ACC112 (cell line): ENCODE results near the gene EML6.

ENCODE experiments used
- H2AFZ ChIP-seq: fragments of 200-600 bp; sonication (generic); one replicate; pipeline ENCODE4 v1.6.0; 2017; ENCODE audit warnings: antibody characterized with exemption, low read length; ENCODE audit not compliant: unreplicated experiment
- H3K27ac ChIP-seq: fragments of 200-600 bp; sonication (generic); 2 replicates; pipeline ENCODE4 v1.5.1; 2014; ENCODE audit warnings: low read depth, mild to moderate bottlenecking, antibody characterized with exemption, low read length, moderate library complexity
- H3K27me3 ChIP-seq: fragments of 200-600 bp; sonication (generic); 2 replicates; pipeline ENCODE4 v1.6.1; 2014; ENCODE audit warnings: mild to moderate bottlenecking, antibody characterized with exemption, low read length, moderate library complexity, mixed read lengths; ENCODE audit not compliant: insufficient read depth
- H3K36me3 ChIP-seq: fragments of 200-600 bp; sonication (generic); 2 replicates; pipeline ENCODE4 v1.6.1; 2016; ENCODE audit warnings: mild to moderate bottlenecking, antibody characterized with exemption, low read length, moderate library complexity, mixed read lengths; ENCODE audit not compliant: insufficient read depth
- H3K4me1 ChIP-seq: fragments of 200-600 bp; sonication (generic); one replicate; pipeline ENCODE4 v1.6.1; 2016; ENCODE audit warnings: low read length, mixed read lengths; ENCODE audit not compliant: insufficient read depth, unreplicated experiment, control insufficient read depth
- H3K4me3 ChIP-seq: fragments of 200-600 bp; sonication (generic); 2 replicates; pipeline ENCODE4 v1.5.1; 2014; ENCODE audit warnings: mild to moderate bottlenecking, low read depth, low read length
- H3K79me2 ChIP-seq: fragments of 200-600 bp; sonication (generic); one replicate; pipeline ENCODE4 v1.6.0; 2016; ENCODE audit warnings: low read length; ENCODE audit not compliant: control insufficient read depth, unreplicated experiment, insufficient read depth

The EML6 gene

GRCh38 chr2:54964816-54965215 lies 241.4 kb downstream of the EML6 start:
- Histone ChIP-seq H3K27ac (no peak overlapping the region), H3K36me3 (peaks cover 7% of the 10 kb centered on the region; the same call in 1 of the 2 replicates), H3K4me1 (no peaks in the 10 kb centered on the region), H3K27me3 (no peaks in the 10 kb centered on the region), H2AFZ (no peak overlapping the region), H3K4me3 (no peak overlapping the region), H3K79me2 (no peaks in the 10 kb centered on the region)

- Histone ChIP-seq H3K4me3 (no peak overlapping the region), H3K4me1 (no peaks in the 10 kb centered on the region), H2AFZ (no peak overlapping the region), H3K27me3 (no peaks in the 10 kb centered on the region), H3K36me3 (peaks cover 13% of the 10 kb centered on the region; the same call in 1 of the 2 replicates), H3K27ac (no peak overlapping the region), H3K79me2 (no peaks in the 10 kb centered on the region)
Measured at GRCh38 chr2:54965425-54965824, 242.0 kb downstream of the EML6 start.

DNA sequence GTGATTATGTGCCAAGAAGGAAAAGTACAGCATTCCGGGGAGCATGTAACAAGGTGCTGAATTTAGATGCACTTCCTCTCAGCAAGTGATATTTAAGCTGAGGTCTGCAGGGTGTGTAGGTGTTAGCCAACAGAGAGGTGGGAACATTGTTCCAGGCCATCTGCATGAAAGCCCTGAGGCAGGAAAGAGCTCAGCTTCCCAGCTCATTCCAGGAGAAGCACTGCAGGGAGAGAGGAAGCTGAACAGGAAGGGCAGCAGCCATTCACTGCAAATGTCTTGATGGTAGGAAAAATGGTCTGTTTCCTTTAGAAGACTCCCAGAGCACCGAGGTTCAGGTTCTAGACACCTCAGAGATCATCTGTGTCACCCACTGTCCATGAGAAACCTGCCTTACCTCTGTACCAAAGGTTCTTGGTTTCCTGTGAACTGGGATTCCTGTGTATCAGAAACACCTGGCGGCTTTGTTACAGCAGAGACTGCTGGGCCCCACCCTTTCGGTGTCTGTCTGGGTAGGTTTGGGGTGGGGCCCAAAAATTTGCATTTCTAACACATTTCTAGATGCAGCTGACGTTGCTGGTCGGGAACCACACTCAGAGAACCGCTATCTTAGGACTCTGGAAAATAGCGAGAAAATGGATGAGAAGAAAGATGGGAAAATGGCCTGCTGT lies 242.8 kb downstream of the EML6 start:
- Histone ChIP-seq H3K36me3 (peaks cover 20% of the 10 kb centered on the region), H3K27me3 (no peaks in the 10 kb centered on the region), H3K4me3 (no peak overlapping the region), H2AFZ (no peak overlapping the region), H3K27ac (no peak overlapping the region), H3K4me1 (no peaks in the 10 kb centered on the region), H3K79me2 (no peaks in the 10 kb centered on the region)

DNA sequence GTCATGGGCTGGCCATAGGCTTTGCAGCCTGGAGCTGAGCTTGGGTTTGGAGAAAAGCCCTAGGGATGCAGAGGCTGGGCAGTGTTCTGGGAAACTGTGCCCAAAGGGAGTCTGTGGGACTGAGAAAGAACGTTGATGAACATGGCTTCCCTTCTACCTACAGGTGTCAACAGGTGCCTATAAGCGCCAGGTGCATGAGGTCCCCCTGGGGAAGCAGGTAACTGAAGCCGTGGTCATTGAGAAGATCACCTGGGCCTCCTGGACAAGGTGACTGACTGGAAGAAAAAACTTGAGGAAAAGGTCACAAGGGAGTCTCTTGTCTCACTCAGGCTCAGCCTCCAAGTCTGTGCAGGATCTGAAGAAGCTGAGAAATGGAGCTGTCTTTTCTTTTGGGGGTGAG lies 243.4 kb downstream of the EML6 start:
- H3K27ac ChIP-seq = no peak overlapping the region
- no peaks in the 10 kb centered on the region for H3K4me1 ChIP-seq
- H2AFZ ChIP-seq = no peak overlapping the region
- no peaks in the 10 kb centered on the region for H3K79me2 ChIP-seq
- H3K4me3 ChIP-seq = no peak overlapping the region
- peaks cover 26% of the 10 kb centered on the region for H3K36me3 ChIP-seq
- no peaks in the 10 kb centered on the region for H3K27me3 ChIP-seq

GRCh38 chr2:54967269-54967668 lies 243.8 kb downstream of the EML6 start:
- Histone ChIP-seq H3K79me2 (no peaks in the 10 kb centered on the region), H2AFZ (no peak overlapping the region), H3K4me3 (no peak overlapping the region), H3K36me3 (peaks cover 30% of the 10 kb centered on the region), H3K4me1 (no peaks in the 10 kb centered on the region), H3K27ac (no peak overlapping the region), H3K27me3 (no peaks in the 10 kb centered on the region)

DNA sequence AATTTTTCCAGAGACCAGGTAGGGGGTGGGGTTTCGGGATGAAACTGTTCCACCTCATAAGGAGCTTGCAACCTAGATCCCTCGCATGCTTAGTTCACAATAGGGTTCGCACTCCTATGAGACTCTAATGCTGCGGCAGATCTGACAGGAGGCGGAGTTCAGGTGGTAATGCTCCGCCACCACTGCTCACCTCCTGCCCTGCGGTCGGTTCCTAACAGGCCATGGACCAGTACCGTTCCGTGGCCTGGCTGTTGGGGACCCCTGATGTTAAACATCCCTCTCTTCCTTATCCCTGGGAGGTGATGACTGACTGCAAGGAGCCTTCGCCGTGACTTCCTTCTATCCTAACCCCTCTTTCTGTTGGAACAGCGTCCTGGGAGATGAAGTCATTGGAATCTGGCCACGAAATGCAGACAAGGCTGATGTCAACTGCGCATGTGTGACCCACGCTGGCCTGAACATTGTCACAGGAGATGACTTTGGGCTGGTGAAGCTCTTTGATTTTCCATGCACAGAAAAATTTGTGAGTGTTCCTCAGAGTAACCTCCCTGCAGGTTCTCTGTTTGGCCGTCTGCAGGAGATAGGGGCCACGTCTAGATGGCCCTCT lies 244.4 kb downstream of the EML6 start:
- no peak overlapping the region for H3K4me3 ChIP-seq
- H2AFZ ChIP-seq = no peak overlapping the region
- H3K79me2 ChIP-seq = peaks cover 2% of the 10 kb centered on the region
- no peaks in the 10 kb centered on the region for H3K4me1 ChIP-seq
- no peaks in the 10 kb centered on the region for H3K27me3 ChIP-seq
- H3K36me3 ChIP-seq = peaks cover 35% of the 10 kb centered on the region
- no peak overlapping the region for H3K27ac ChIP-seq

- no peaks in the 10 kb centered on the region for H3K27me3 ChIP-seq
- no peak overlapping the region for H3K4me3 ChIP-seq
- no peak overlapping the region for H3K27ac ChIP-seq
- H3K79me2 ChIP-seq = peaks cover 6% of the 10 kb centered on the region
- H3K36me3 ChIP-seq = peaks cover 43% of the 10 kb centered on the region
- no peak overlapping the region for H2AFZ ChIP-seq
- H3K4me1 ChIP-seq = no peaks in the 10 kb centered on the region
Measured at GRCh38 chr2:54968561-54969218, 245.2 kb downstream of the EML6 start.

DNA sequence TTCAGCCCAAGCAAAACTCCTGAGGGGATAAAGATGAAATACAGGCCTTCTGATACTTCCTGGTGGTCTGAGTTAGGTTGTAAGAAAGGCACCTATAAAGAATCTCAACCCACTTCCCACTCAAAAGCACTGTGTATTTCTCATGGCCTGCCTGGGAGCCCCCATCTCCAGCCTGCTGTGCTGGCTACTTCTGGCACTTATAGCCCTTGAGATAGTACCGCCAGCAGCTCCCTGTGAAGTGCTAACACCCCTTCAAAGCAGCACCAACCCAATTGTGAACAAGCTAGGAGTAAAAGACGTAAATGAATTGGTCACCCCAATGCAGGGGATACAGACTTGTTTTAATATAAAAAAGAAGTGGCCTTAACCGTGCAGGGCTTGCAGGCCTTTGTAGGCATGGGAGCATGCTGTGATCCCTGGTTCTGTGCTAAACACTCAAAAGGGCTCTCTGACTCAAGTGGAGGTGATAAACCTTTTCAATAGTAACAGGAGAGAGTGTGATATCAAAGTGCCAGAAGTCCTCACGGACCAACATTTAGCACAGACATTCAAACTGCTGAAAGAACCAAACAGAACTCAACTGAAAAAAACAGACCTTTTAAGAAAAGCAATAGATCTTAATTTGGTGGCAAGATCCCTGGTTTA lies 246.0 kb downstream of the EML6 start:
- no peaks in the 10 kb centered on the region for H3K27me3 ChIP-seq
- H3K4me1 ChIP-seq = no peaks in the 10 kb centered on the region
- H3K4me3 ChIP-seq = no peak overlapping the region
- H2AFZ ChIP-seq = no peak overlapping the region
- peaks cover 11% of the 10 kb centered on the region for H3K79me2 ChIP-seq
- peaks cover 48% of the 10 kb centered on the region for H3K36me3 ChIP-seq
- no peak overlapping the region for H3K27ac ChIP-seq

- Histone ChIP-seq H3K79me2 (peaks cover 16% of the 10 kb centered on the region), H3K36me3 (peaks cover 49% of the 10 kb centered on the region), H3K4me1 (no peaks in the 10 kb centered on the region), H3K27me3 (no peaks in the 10 kb centered on the region), H3K27ac (no peak overlapping the region), H3K4me3 (no peak overlapping the region), H2AFZ (no peak overlapping the region)
Measured at GRCh38 chr2:54969940-54970338, 246.5 kb downstream of the EML6 start.

DNA sequence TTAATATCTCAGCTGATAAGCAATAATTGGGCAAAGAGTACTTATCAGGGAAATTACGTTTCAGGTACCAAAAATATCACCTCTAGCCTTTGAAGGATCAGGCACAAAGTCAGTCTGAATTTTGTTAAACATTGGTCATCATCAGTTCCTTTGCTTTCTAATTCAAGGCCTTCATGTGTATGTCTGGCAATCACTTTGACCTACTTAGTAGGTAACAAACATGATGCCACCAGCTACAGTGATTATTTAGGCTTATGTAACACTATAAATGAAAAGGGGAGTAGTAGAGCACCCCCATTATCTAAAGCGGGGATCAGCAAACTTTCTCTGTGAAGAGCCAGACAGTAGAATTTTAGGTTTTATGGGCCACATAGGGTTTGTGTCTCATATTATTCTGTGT lies 251.7 kb downstream of the EML6 start:
- Histone ChIP-seq H2AFZ (no peak overlapping the region), H3K27ac (no peak overlapping the region), H3K36me3 (peaks cover 56% of the 10 kb centered on the region), H3K4me1 (no peaks in the 10 kb centered on the region), H3K79me2 (peaks cover 62% of the 10 kb centered on the region), H3K27me3 (no peaks in the 10 kb centered on the region), H3K4me3 (no peak overlapping the region)
